Tibial artery (tissue), 4 donors: ENCODE measurements around the gene VAMP2.

Source experiments
- DNase-seq, 2 donors: peaks; one replicate each; pipeline ENCODE4 v3.0.0-alpha.2; 2019
- H3K27ac ChIP-seq, 2 donors: fragments of 200-600 bp; sonication (generic) in 1 of 2; 1 replicate in 1 of 2; 2 replicates in 1 of 2; pipeline ENCODE4 v1.5.1; 2018 to 2019; ENCODE audit warnings: mild to moderate bottlenecking in 1 of 2
- H3K27me3 ChIP-seq, 2 donors: fragments of 200-600 bp; sonication (generic) in 1 of 2; one replicate each; pipeline versions ENCODE4 v1.5.1 to v1.6.0; 2016 to 2019
- H3K36me3 ChIP-seq, 3 donors: fragments of 200-600 bp; sonication (generic) in 2 of 3; one replicate each; pipeline ENCODE4 v1.5.1; 2016 to 2019; ENCODE audit warnings: mild to moderate bottlenecking in 2 of 3
- H3K4me1 ChIP-seq, 4 donors: fragments of 200-600 bp; sonication (generic) in 2 of 4; 1 replicate in 3 of 4; 2 replicates in 1 of 4; pipeline ENCODE4 v1.5.1; 2016 to 2019
- H3K4me3 ChIP-seq, 2 donors: fragments of 200-600 bp; sonication (generic) in 1 of 2; 1 replicate in 1 of 2; 2 replicates in 1 of 2; pipeline ENCODE4 v1.5.1; 2018 to 2019; ENCODE audit warnings: mild to moderate bottlenecking in 2 of 2
- H3K9me3 ChIP-seq, 3 donors: fragments of 200-600 bp; sonication (generic) in 1 of 3; one replicate each; pipeline ENCODE4 v1.5.1; 2016 to 2019
- CTCF ChIP-seq, 2 experiments: fragments of 200-600 bp in 1 of 2; fragments of 450-650 bp in 1 of 2; IDR thresholded peaks; one replicate each; pipeline ENCODE4 v1.5.1; 2017 to 2019; ENCODE audit warnings: antibody characterized with exemption in 2 of 2, mild to moderate bottlenecking in 1 of 2, moderate library complexity in 1 of 2
- intact Hi-C: fragments of 100-400 bp; cut with DNase I; formaldehyde crosslinking; loops from one replicate; pipeline ENCODE4 v1.15.0; 2023; ENCODE audit warnings: low total_unique reads

The VAMP2 gene

GRCh38 chr17:8167526-8167925, 4.8 kb upstream of the VAMP2 start:
- DNase-seq: no peak
- no peak overlapping the region for H3K4me3 ChIP-seq
- no peaks in the 10 kb centered on the region for H3K36me3 ChIP-seq
- no peaks in the 10 kb centered on the region for H3K9me3 ChIP-seq
- no peak for TF ChIP-seq CTCF (IDR thresholded peaks at IDR 0.05)
- H3K27me3 ChIP-seq: no peaks in the 10 kb centered on the region
- no peak overlapping the region for H3K27ac ChIP-seq
- H3K4me1 ChIP-seq: peaks cover 0 to 18% (median 17%) of the 10 kb centered on the region in 4 donors
- intact Hi-C loops: no loop called here

- intact Hi-C loops: no loop called here
- H3K4me1 ChIP-seq: peaks cover 0 to 22% (median 20%) of the 10 kb centered on the region in 4 donors
- TF ChIP-seq CTCF (IDR thresholded peaks at IDR 0.05): no peak
- no peaks in the 10 kb centered on the region for H3K9me3 ChIP-seq
- no peaks in the 10 kb centered on the region for H3K36me3 ChIP-seq
- no peak for DNase-seq
- H3K4me3 ChIP-seq: no peak overlapping the region
- no peak overlapping the region for H3K27ac ChIP-seq
- H3K27me3 ChIP-seq: no peaks in the 10 kb centered on the region
Observed at GRCh38 chr17:8166731-8167130, 4.0 kb upstream of the VAMP2 start.

- Histone ChIP-seq H3K27ac (peak overlapping the region; percentile 99 to 100), H3K9me3 (no peaks in the 10 kb centered on the region), H3K36me3 (peaks cover 0 to 15% (median 13%) of the 10 kb centered on the region in 3 donors), H3K27me3 (no peaks in the 10 kb centered on the region), H3K4me1 (peaks cover 0 to 40% (median 34%) of the 10 kb centered on the region in 4 donors), H3K4me3 (no peak overlapping the region)
- intact Hi-C loops: loop anchor here (5.0 kb wide), 1 partner anchor 42 kb away; the partner anchor contains the start of gene HES7
- no peak for TF ChIP-seq CTCF (IDR thresholded peaks at IDR 0.05)
- no peak for DNase-seq
Observed at GRCh38 chr17:8164815-8165131, 2.0 kb upstream of the VAMP2 start.

GRCh38 chr17:8163978-8164814, 1.4 kb upstream of the VAMP2 start:
- H3K36me3 ChIP-seq: peaks cover 0 to 21% (median 19%) of the 10 kb centered on the region in 3 donors
- intact Hi-C loops: loop anchor here (5.0 kb wide), 1 partner anchor 42 kb away; the partner anchor contains the start of gene HES7
- H3K27me3 ChIP-seq: no peaks in the 10 kb centered on the region
- no peak for TF ChIP-seq CTCF (IDR thresholded peaks at IDR 0.05)
- peak; percentile 79 to 87 for DNase-seq
- H3K4me3 ChIP-seq: no peak overlapping the region
- peaks cover 0 to 46% (median 36%) of the 10 kb centered on the region in 4 donors for H3K4me1 ChIP-seq
- H3K9me3 ChIP-seq: no peaks in the 10 kb centered on the region
- H3K27ac ChIP-seq: peak overlapping the region; percentile 99 to 100

GRCh38 chr17:8162997-8163977, 539 bp upstream of the VAMP2 start:
- Histone ChIP-seq H3K4me3 (peak overlapping the region; percentile 85 to 99), H3K27me3 (no peaks in the 10 kb centered on the region), H3K9me3 (no peaks in the 10 kb centered on the region), H3K4me1 (peaks cover 0 to 55% (median 41%) of the 10 kb centered on the region in 4 donors), H3K27ac (peak overlapping the region; percentile 99 to 100), H3K36me3 (peaks cover 0 to 21% (median 19%) of the 10 kb centered on the region in 3 donors)
- no peak for TF ChIP-seq CTCF (IDR thresholded peaks at IDR 0.05)
- peak in 1 of 2 donors; percentile 77 for DNase-seq
- intact Hi-C loops: loop anchor here (5.0 kb wide), 1 partner anchor 41 kb away; the partner anchor contains the start of gene HES7
